Neural cell (in vitro differentiated cells): ENCODE data around the gene ALX4. TPM values are rescaled to one million over a fixed set of nuclear protein-coding genes. Genes with fewer than 3 reads are reported as not detected.

ENCODE experiments used
- H2AFZ ChIP-seq: fragments of 200-600, 300-800 bp; sonication (generic), shearing (Covaris generic); 2 replicates; pipeline ENCODE4 v1.6.0; 2014; ENCODE audit warnings: low read depth, mild to moderate bottlenecking, antibody characterized with exemption, low read length, moderate library complexity
- H3F3A ChIP-seq: fragments of 200-600 bp; shearing (Covaris generic); 2 replicates; pipeline ENCODE4 v1.6.1; 2016; ENCODE audit warnings: mild to moderate bottlenecking, moderate library complexity, mixed read lengths, antibody characterized with exemption, low read length; ENCODE audit not compliant: insufficient read depth, poor library complexity, severe bottlenecking
- H3K27ac ChIP-seq: fragments of 200-600, 300-800 bp; sonication (generic), shearing (Covaris generic); 2 replicates; pipeline ENCODE4 v1.5.1; 2014; ENCODE audit warnings: mild to moderate bottlenecking, low read length, moderate library complexity
- H3K27me3 ChIP-seq: fragments of 300-800, 200-600 bp; sonication (generic), shearing (Covaris generic); 2 replicates; pipeline ENCODE4 v1.6.0; 2014; ENCODE audit warnings: mild to moderate bottlenecking, low read depth, low read length, moderate library complexity; ENCODE audit not compliant: insufficient read depth
- H3K36me3 ChIP-seq: fragments of 300-800, 200-600 bp; sonication (generic), shearing (Covaris generic); 2 replicates; pipeline ENCODE4 v1.5.1; 2014; ENCODE audit warnings: mild to moderate bottlenecking, antibody characterized with exemption, low read length, moderate library complexity; ENCODE audit not compliant: insufficient read depth
- H3K4me2 ChIP-seq: fragments of 300-800, 200-600 bp; sonication (generic), shearing (Covaris generic); 2 replicates; pipeline ENCODE4 v1.6.0; 2014; ENCODE audit warnings: mild to moderate bottlenecking, low read length
- H3K4me3 ChIP-seq: fragments of 300-800, 200-600 bp; sonication (generic), shearing (Covaris generic); 2 replicates; pipeline ENCODE4 v1.5.1; 2014; ENCODE audit warnings: mild to moderate bottlenecking, low read length, moderate library complexity
- H3K79me2 ChIP-seq: fragments of 200-600 bp; shearing (Covaris generic); replicated peaks from 2 replicates; pipeline ENCODE4 v1.6.0; 2014; ENCODE audit warnings: mild to moderate bottlenecking, low read length, moderate library complexity; ENCODE audit not compliant: insufficient read depth
- H3K9ac ChIP-seq: fragments of 300-800, 200-600 bp; sonication (generic), shearing (Covaris generic); 2 replicates; pipeline ENCODE4 v1.6.1; 2016; ENCODE audit warnings: mild to moderate bottlenecking, low read length, mixed read lengths
- H3K9me2 ChIP-seq: fragments of 200-600 bp; shearing (Covaris generic); 2 replicates; pipeline ENCODE4 v1.6.1; 2016; ENCODE audit warnings: mild to moderate bottlenecking, low read length, mixed read lengths; ENCODE audit not compliant: insufficient read depth
- H3K9me3 ChIP-seq: fragments of 200-600, 300-800 bp; sonication (generic), shearing (Covaris generic); 2 replicates; pipeline ENCODE4 v1.6.1; 2016; ENCODE audit warnings: mild to moderate bottlenecking, mixed run types, low read length, moderate library complexity, mixed read lengths
- H4K20me1 ChIP-seq: fragments of 200-600 bp; shearing (Covaris generic); 2 replicates; pipeline ENCODE4 v1.6.1; 2016; ENCODE audit warnings: mild to moderate bottlenecking, mixed run types; ENCODE audit not compliant: insufficient read depth
- CTCF ChIP-seq: fragments of 450-650 bp; IDR thresholded peaks from 2 replicates; pipeline ENCODE4 v1.5.1; 2014; ENCODE audit warnings: antibody characterized with exemption, mild to moderate bottlenecking, moderate library complexity; ENCODE audit not compliant: poor library complexity, severe bottlenecking
- EP300 ChIP-seq: fragments of 450-650 bp; conservative IDR thresholded peaks from 2 replicates; pipeline ENCODE4 v1.6.1; 2014; ENCODE audit warnings: antibody characterized with exemption, mild to moderate bottlenecking, moderate library complexity; ENCODE audit not compliant: poor library complexity, severe bottlenecking
- EZH2 ChIP-seq: fragments of 200-600, 300-800 bp; shearing (Covaris generic), sonication (generic); IDR thresholded peaks from 2 replicates; pipeline ENCODE4 v1.6.1; 2014; ENCODE audit warnings: antibody characterized with exemption, low read length, borderline replicate concordance, mild to moderate bottlenecking; ENCODE audit not compliant: insufficient read depth, poor library complexity, severe bottlenecking
- MXI1 ChIP-seq: fragments of 450-650 bp; conservative IDR thresholded peaks from 2 replicates; pipeline ENCODE4 v1.6.1; 2014; ENCODE audit warnings: antibody characterized with exemption, mild to moderate bottlenecking; ENCODE audit not compliant: poor library complexity, severe bottlenecking
- POLR2AphosphoS5 ChIP-seq: IDR thresholded peaks from 2 replicates; pipeline ENCODE4 v1.6.1; 2012
- RAD21 ChIP-seq: fragments of 450-650 bp; conservative IDR thresholded peaks from 2 replicates; pipeline ENCODE4 v1.6.1; 2014; ENCODE audit warnings: antibody characterized with exemption, mild to moderate bottlenecking, moderate library complexity
- REST ChIP-seq: IDR thresholded peaks from 2 replicates; pipeline ENCODE4 v1.6.1; 2012; ENCODE audit warnings: borderline replicate concordance
- SMC3 ChIP-seq: fragments of 450-650 bp; conservative IDR thresholded peaks from 2 replicates; pipeline ENCODE4 v1.6.1; 2014; ENCODE audit warnings: antibody characterized with exemption, mild to moderate bottlenecking, moderate library complexity; ENCODE audit not compliant: poor library complexity
- TAF1 ChIP-seq: IDR thresholded peaks from 2 replicates; pipeline ENCODE4 v1.6.1; 2012; ENCODE audit warnings: low read depth
- polyA plus RNA-seq: library from polyadenylated mRNA; depleted of rRNA; stranded (reverse); fragments of >200 nt; gene quantifications from 2 replicates; pipeline ENCODE4 v1.2.3, GENCODE V29; 2014

Gene ALX4
- polyA plus RNA-seq, 1 donor from 2014 or later, result not detected

- H3K27ac ChIP-seq, result no peak overlapping the region
- no peak for TF ChIP-seq EP300
- no peak for TF ChIP-seq SMC3
- TF ChIP-seq RAD21, result no peak
- TF ChIP-seq TAF1, result no peak
- TF ChIP-seq POLR2AphosphoS5, result no peak
- TF ChIP-seq MXI1, result no peak
- no peak for TF ChIP-seq REST
- TF ChIP-seq CTCF, result no peak
- TF ChIP-seq EZH2, result no peak
- H3K9me3 ChIP-seq, result no peaks in the 10 kb centered on the region
- H3K4me3 ChIP-seq, result no peak overlapping the region
- H3K79me2 ChIP-seq, result no peaks in the 10 kb centered on the region
- no peaks in the 10 kb centered on the region for H3F3A ChIP-seq
- H4K20me1 ChIP-seq, result no peaks in the 10 kb centered on the region
- no peak overlapping the region for H3K9ac ChIP-seq
- H3K9me2 ChIP-seq, result no peaks in the 10 kb centered on the region
- no peaks in the 10 kb centered on the region for H3K36me3 ChIP-seq
- H3K27me3 ChIP-seq, result no peaks in the 10 kb centered on the region
- H3K4me2 ChIP-seq, result no peak overlapping the region
- H2AFZ ChIP-seq, result no peak overlapping the region
These were observed 48.8 kb upstream of the ALX4 start for GRCh38 chr11:44358713-44359112.

GRCh38 chr11:44357711-44358110, 47.8 kb upstream of the ALX4 start:
- Histone ChIP-seq H3K4me3 (no peak overlapping the region), H3K4me2 (no peak overlapping the region), H3K79me2 (no peaks in the 10 kb centered on the region), H4K20me1 (no peaks in the 10 kb centered on the region), H3K9me2 (no peaks in the 10 kb centered on the region), H3K27me3 (no peaks in the 10 kb centered on the region), H3K9me3 (no peaks in the 10 kb centered on the region), H3K27ac (no peak overlapping the region), H3K36me3 (no peaks in the 10 kb centered on the region), H3K9ac (no peak overlapping the region), H3F3A (no peaks in the 10 kb centered on the region), H2AFZ (no peak overlapping the region)
- TF ChIP-seq RAD21, result no peak
- no peak for TF ChIP-seq POLR2AphosphoS5
- no peak for TF ChIP-seq CTCF
- TF ChIP-seq EP300, result no peak
- TF ChIP-seq SMC3, result no peak
- TF ChIP-seq REST, result no peak
